OCI-LY1 (cell line): ENCODE data around the gene PSMD1.

ENCODE experiments used
- H2AFZ ChIP-seq: fragments of 200-600 bp; sonication (generic), shearing (Covaris generic); 2 replicates; pipeline ENCODE4 v1.6.0; 2014; ENCODE audit warnings: antibody characterized with exemption, mild to moderate bottlenecking, low read length
- H3F3A ChIP-seq: fragments of 200-600 bp; sonication (generic), shearing (Covaris generic); 2 replicates; pipeline ENCODE4 v1.6.0; 2014; ENCODE audit warnings: mild to moderate bottlenecking, antibody characterized with exemption, low read length, moderate library complexity; ENCODE audit not compliant: insufficient read depth
- H3K27ac ChIP-seq: fragments of 200-600 bp; sonication (generic); 2 replicates; pipeline ENCODE4 v1.5.1; 2014; ENCODE audit warnings: low read length, mixed run types, mild to moderate bottlenecking, low read depth; ENCODE audit not compliant: poor library complexity, severe bottlenecking
- H3K27me3 ChIP-seq: fragments of 200-600 bp; sonication (generic); 2 replicates; pipeline ENCODE4 v1.6.0; 2014; ENCODE audit warnings: antibody characterized with exemption, mild to moderate bottlenecking, low read length, moderate library complexity; ENCODE audit not compliant: insufficient read depth
- H3K36me3 ChIP-seq: fragments of 200-600 bp; sonication (generic); 2 replicates; pipeline ENCODE4 v1.6.1; 2014; ENCODE audit warnings: mild to moderate bottlenecking, antibody characterized with exemption, low read length, moderate library complexity, mixed read lengths; ENCODE audit not compliant: insufficient read depth
- H3K4me1 ChIP-seq: fragments of 200-600 bp; sonication (generic); 2 replicates; pipeline ENCODE4 v1.5.1; 2014; ENCODE audit warnings: mild to moderate bottlenecking, low read length, moderate library complexity; ENCODE audit not compliant: insufficient read depth, severe bottlenecking
- H3K4me2 ChIP-seq: fragments of 200-600 bp; sonication (generic), shearing (Covaris generic); 2 replicates; pipeline ENCODE4 v1.6.1; 2014; ENCODE audit warnings: low read length
- H3K4me3 ChIP-seq: fragments of 200-600 bp; sonication (generic); 2 replicates; pipeline ENCODE4 v1.5.1; 2014; ENCODE audit warnings: low read length, low read depth, mild to moderate bottlenecking, mixed read lengths; ENCODE audit not compliant: poor library complexity, severe bottlenecking
- H3K79me2 ChIP-seq: fragments of 200-600 bp; shearing (Covaris generic); 2 replicates; pipeline ENCODE4 v1.6.1; 2016; ENCODE audit warnings: mixed run types, low read length, mixed read lengths; ENCODE audit not compliant: insufficient read depth
- H3K9ac ChIP-seq: fragments of 200-600 bp; sonication (generic), shearing (Covaris generic); 2 replicates; pipeline ENCODE4 v1.6.1; 2014; ENCODE audit warnings: mild to moderate bottlenecking, low read length, mixed read lengths
- H3K9me2 ChIP-seq: fragments of 200-600 bp; sonication (generic), shearing (Covaris generic); 2 replicates; pipeline ENCODE4 v1.6.1; 2014; ENCODE audit warnings: low read depth, mild to moderate bottlenecking, low read length, mixed read lengths
- H3K9me3 ChIP-seq: fragments of 200-600 bp; shearing (Covaris generic); 2 replicates; pipeline ENCODE4 v1.6.1; 2014; ENCODE audit warnings: low read length, mixed read lengths
- H4K20me1 ChIP-seq: fragments of 200-600 bp; sonication (generic), shearing (Covaris generic); 2 replicates; pipeline ENCODE4 v1.6.0; 2016; ENCODE audit warnings: mild to moderate bottlenecking, low read length; ENCODE audit not compliant: insufficient read depth
- EZH2 ChIP-seq: fragments of 200-600 bp; sonication (generic), shearing (Covaris generic); IDR thresholded peaks from 2 replicates; pipeline ENCODE4 v1.8.0; 2017; ENCODE audit warnings: borderline replicate concordance, mixed run types, mild to moderate bottlenecking, antibody characterized with exemption, low read length, moderate library complexity, mixed read lengths
- TF ChIP-seq, protein P1 (sequence below): fragments of 200-600 bp; sonication (generic), shearing (Covaris generic); IDR thresholded peaks from 2 replicates; pipeline ENCODE4 v1.5.1; 2017; ENCODE audit warnings: mild to moderate bottlenecking, antibody characterized with exemption, low read length, moderate library complexity, mixed read lengths

Gene PSMD1

GRCh38 chr2:231163011-231163410 is 106.3 kb downstream of the PSMD1 start:
- Histone ChIP-seq H3K79me2 (no peaks in the 10 kb centered on the region), H3K36me3 (peaks cover 78% of the 10 kb centered on the region), H3K9me2 (no peaks in the 10 kb centered on the region), H3K27ac (no peak overlapping the region), H4K20me1 (no peaks in the 10 kb centered on the region), H3K27me3 (no peaks in the 10 kb centered on the region), H3K9me3 (no peaks in the 10 kb centered on the region), H3K9ac (no peak overlapping the region), H3K4me1 (no peaks in the 10 kb centered on the region), H3K4me2 (no peak overlapping the region), H2AFZ (no peak overlapping the region), H3K4me3 (no peak overlapping the region), H3F3A (no peaks in the 10 kb centered on the region)
- no peak for TF ChIP-seq EZH2
- TF ChIP-seq, protein P1, sequence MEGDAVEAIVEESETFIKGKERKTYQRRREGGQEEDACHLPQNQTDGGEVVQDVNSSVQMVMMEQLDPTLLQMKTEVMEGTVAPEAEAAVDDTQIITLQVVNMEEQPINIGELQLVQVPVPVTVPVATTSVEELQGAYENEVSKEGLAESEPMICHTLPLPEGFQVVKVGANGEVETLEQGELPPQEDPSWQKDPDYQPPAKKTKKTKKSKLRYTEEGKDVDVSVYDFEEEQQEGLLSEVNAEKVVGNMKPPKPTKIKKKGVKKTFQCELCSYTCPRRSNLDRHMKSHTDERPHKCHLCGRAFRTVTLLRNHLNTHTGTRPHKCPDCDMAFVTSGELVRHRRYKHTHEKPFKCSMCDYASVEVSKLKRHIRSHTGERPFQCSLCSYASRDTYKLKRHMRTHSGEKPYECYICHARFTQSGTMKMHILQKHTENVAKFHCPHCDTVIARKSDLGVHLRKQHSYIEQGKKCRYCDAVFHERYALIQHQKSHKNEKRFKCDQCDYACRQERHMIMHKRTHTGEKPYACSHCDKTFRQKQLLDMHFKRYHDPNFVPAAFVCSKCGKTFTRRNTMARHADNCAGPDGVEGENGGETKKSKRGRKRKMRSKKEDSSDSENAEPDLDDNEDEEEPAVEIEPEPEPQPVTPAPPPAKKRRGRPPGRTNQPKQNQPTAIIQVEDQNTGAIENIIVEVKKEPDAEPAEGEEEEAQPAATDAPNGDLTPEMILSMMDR: no peak

DNA sequence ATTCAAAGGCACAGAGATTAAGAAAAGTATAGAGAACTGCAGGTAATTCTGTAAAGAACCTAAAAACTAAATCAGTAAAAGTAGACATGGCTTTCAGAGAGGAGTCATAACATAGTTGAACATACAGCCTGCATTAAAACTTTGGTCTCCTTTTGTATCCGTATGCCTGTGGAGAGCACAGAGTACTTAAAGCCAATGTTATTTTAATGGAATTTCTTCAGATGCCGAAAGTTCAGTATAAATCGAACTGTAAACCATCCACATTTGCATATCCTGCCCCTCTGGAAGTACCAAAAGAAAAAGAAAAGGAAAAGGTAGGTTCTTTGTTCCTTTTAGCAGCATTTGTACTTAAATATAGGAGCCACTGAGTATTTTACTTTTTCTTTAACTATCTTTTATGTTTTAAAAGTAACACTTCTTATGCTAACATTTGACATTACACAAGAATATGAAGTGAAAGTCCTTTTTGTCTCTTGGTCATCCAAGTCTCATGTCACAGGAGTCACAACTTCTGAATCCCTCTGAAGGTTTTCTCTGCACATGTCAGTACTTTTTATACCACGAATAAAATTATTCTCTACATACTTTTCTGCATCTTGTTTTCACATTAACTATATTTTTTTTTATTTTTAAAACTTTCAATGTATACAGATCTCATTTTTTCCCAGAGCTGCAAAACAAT is 106.9 kb downstream of the PSMD1 start:
- TF ChIP-seq, protein P1: no peak
- no peak for TF ChIP-seq EZH2
- no peak overlapping the region for H3K27ac ChIP-seq
- no peaks in the 10 kb centered on the region for H3K9me2 ChIP-seq
- H3F3A ChIP-seq: no peaks in the 10 kb centered on the region
- H3K4me2 ChIP-seq: no peak overlapping the region
- H3K4me1 ChIP-seq: no peaks in the 10 kb centered on the region
- no peak overlapping the region for H3K4me3 ChIP-seq
- H3K9ac ChIP-seq: no peak overlapping the region
- H3K36me3 ChIP-seq: peaks cover 81% of the 10 kb centered on the region
- no peaks in the 10 kb centered on the region for H3K79me2 ChIP-seq
- no peaks in the 10 kb centered on the region for H3K9me3 ChIP-seq
- H2AFZ ChIP-seq: no peak overlapping the region
- H3K27me3 ChIP-seq: no peaks in the 10 kb centered on the region
- no peaks in the 10 kb centered on the region for H4K20me1 ChIP-seq

DNA sequence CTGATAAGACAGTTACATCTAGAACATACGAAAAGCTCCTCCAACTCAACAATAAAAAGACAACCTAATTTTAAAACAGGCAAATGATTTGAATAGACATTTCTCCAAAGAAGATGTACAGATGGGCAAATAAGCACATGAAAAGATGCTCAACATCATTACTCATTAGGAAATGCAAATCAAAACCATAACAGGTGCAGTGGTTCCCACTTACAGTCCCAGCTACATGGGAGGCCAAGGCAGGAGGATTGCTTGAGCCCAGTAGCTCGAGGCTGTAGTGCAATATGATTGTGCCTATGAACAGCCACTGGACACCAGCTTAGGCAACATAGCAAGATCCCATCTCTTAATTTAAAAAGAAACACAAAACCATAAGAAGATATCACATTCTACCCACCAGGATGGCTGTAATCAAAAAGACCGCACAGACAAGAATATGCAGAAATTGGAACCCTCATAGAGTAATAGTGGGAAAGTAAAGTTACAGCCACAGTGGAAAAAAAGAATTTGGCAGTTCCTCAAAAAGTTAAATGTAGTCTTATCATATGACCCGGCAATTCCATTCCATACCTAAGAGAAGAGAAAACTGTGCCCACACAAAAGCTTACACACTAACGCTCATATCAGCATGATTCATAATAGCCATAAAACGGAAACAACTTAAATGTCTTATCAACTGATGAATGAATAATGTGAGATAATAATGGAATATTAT is 111.2 kb downstream of the PSMD1 start:
- Histone ChIP-seq H3F3A (no peaks in the 10 kb centered on the region), H3K27me3 (no peaks in the 10 kb centered on the region), H3K4me2 (no peak overlapping the region), H3K27ac (no peak overlapping the region), H3K9ac (no peak overlapping the region), H3K9me3 (no peaks in the 10 kb centered on the region), H3K4me1 (no peaks in the 10 kb centered on the region), H3K36me3 (peaks cover 94% of the 10 kb centered on the region), H3K79me2 (no peaks in the 10 kb centered on the region), H2AFZ (no peak overlapping the region), H4K20me1 (no peaks in the 10 kb centered on the region), H3K4me3 (no peak overlapping the region), H3K9me2 (no peaks in the 10 kb centered on the region)
- TF ChIP-seq, protein P1: no peak
- no peak for TF ChIP-seq EZH2
